SK-N-SH (cell line): Measurements from ENCODE around the gene IL10RB.

ENCODE experiments used
- CTCF ChIP-seq: fragments of 200-600 bp; sonication (generic); IDR thresholded peaks from 2 replicates; pipeline ENCODE4 v1.6.1; 2017; ENCODE audit warnings: antibody characterized with exemption, mild to moderate bottlenecking, moderate library complexity
- SMC3 ChIP-seq: IDR thresholded peaks from 2 replicates; pipeline ENCODE4 v1.6.1; 2012; ENCODE audit warnings: low read depth, low read length, improper control_type of control experiment

DNA sequence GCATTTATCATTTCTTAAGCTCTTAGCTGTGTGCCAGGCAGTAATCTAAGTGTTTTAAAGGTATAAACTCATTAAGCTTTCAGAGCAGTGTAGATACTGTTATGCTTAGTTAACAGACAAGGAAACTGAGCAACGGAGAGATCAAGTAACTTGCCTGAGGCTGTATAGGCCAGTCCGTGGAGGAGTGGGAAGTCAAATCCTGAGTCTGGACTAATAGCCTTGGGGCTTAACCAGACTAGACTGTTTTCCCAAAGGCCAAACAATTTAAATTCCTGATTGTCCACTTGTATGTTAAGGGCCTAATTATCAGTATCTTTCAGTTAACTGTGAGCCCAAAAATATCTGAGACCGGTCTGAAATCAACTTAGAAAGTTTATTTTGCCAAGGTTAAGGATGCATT is 61.2 kb downstream of the IL10RB start:
- TF ChIP-seq CTCF (no peak), SMC3 (no peak)
